ENCODE measurements around the gene HCN1.

GRCh38 chr5:45335978-45336377 is 360.2 kb downstream of the HCN1 start:
- TF ChIP-seq POLR2A (IDR thresholded peaks at IDR 0.05; ENCODE audit: low read depth, low read length): no peak
- TF ChIP-seq POLR2AphosphoS5 (IDR thresholded peaks at IDR 0.05; ENCODE audit: low read depth, low read length): no peak

Data from GM12892 (cell line).